Measurements from ENCODE around the gene AP1G2. TPM values are rescaled to one million over a fixed set of nuclear protein-coding genes. Genes with fewer than 3 reads are reported as not detected.

Gene AP1G2, protein sequence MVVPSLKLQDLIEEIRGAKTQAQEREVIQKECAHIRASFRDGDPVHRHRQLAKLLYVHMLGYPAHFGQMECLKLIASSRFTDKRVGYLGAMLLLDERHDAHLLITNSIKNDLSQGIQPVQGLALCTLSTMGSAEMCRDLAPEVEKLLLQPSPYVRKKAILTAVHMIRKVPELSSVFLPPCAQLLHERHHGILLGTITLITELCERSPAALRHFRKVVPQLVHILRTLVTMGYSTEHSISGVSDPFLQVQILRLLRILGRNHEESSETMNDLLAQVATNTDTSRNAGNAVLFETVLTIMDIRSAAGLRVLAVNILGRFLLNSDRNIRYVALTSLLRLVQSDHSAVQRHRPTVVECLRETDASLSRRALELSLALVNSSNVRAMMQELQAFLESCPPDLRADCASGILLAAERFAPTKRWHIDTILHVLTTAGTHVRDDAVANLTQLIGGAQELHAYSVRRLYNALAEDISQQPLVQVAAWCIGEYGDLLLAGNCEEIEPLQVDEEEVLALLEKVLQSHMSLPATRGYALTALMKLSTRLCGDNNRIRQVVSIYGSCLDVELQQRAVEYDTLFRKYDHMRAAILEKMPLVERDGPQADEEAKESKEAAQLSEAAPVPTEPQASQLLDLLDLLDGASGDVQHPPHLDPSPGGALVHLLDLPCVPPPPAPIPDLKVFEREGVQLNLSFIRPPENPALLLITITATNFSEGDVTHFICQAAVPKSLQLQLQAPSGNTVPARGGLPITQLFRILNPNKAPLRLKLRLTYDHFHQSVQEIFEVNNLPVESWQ
- polyA plus RNA-seq (2011; rRNA removed) (8.2 and 10.6 TPM in 2 replicates), polyA minus RNA-seq (2011; rRNA and poly(A)+ RNA removed) (11.0 and 19.9 TPM in 2 replicates)

DNA sequence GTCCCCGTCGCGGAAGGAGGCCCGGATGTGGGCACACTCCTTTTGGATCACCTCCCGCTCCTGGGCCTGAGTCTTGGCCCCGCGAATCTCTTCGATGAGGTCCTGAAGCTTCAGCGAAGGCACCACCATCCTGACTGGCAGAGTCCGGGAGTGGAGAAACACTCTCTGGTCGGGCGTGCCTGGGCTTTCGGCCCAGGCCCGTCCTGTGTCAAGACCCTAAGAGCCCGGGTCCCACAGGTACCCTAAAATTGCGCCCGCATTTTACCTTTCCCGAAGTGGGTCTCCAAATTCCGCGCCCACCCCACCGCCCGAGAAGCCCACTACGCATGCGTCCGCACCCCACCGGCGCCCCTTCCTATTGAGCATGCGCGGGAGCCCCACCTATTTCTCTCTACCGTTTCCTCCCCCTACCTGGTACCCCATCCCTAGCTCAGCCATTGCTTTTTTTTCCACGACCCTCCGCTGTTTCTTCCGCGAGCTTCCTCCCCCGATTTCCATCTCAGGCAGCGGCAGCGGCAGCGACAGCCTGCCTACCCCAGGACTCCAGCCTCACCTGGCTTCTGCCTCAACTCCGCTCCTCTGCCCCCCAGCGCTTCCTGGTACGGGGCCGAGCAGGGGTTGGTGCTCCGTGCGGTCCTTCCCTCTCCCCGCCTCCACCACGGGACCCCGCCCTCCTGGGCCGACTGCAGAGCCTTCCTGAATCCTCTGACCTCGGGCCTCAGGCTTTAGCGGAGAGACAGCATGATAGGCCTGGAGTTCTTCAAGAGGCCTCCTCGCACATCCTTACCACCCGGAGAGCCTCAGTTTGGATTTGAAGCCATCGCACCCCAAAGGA lies at the start of gene AP1G2:
Gene AP1G2 (minus strand): TSS at position 606 of the 835 bp plus-strand sequence. CDS start 477 bp downstream, at position 129.
- ChIA-PET CTCF (interaction anchor here (0.6 to 1.9 kb wide), 7 partner anchors 8 to 343 kb away, joined by 3 to 10 read pairs (median 6); no protein-coding TSS in a partner anchor), POLR2A (interaction anchor here (0.7 kb wide), 1 partner anchor 23 kb away, joined by 3 read pairs; no protein-coding TSS in a partner anchor)
- DNase-seq (ENCODE audit: low read depth, low spot score) = no peak
- peaks cover 22% of the 10 kb centered on the region for H3K27me3 ChIP-seq (ENCODE audit: control insufficient read depth, insufficient read depth, low read length)
- TF ChIP-seq CTCF (IDR thresholded peaks at IDR 0.05; ENCODE audit: low read depth, low read length) = no peak
- no peaks in the 10 kb centered on the region; the same call in 1 of the 2 replicates for H3K9me3 ChIP-seq (ENCODE audit: control insufficient read depth, insufficient read depth, low read length)
- peak within 1 kb of the TSS; percentile 66 for H3K4me3 ChIP-seq (ENCODE audit: low read depth, low read length)
- H3K27ac ChIP-seq (ENCODE audit: low read depth, low read length) = no peak within 1 kb of the TSS

- Histone ChIP-seq H3K4me3 (ENCODE audit: low read depth, low read length) (no peak overlapping the region), H3K27ac (ENCODE audit: low read depth, low read length) (no peak overlapping the region), H3K9me3 (ENCODE audit: control insufficient read depth, insufficient read depth, low read length) (no peaks in the 10 kb centered on the region), H3K27me3 (ENCODE audit: control insufficient read depth, insufficient read depth, low read length) (no peaks in the 10 kb centered on the region)
- POLR2A ChIA-PET = no interaction called here
- CTCF ChIA-PET = interaction anchor here (3.2 kb wide), 1 partner anchor 16 kb away, joined by 23 read pairs; no protein-coding TSS in a partner anchor
- no peak for TF ChIP-seq CTCF (IDR thresholded peaks at IDR 0.05; ENCODE audit: low read depth, low read length)
- no peak for DNase-seq (ENCODE audit: low read depth, low spot score)
Measured at GRCh38 chr14:23615856-23616255, 48.3 kb upstream of the AP1G2 start.

DNA sequence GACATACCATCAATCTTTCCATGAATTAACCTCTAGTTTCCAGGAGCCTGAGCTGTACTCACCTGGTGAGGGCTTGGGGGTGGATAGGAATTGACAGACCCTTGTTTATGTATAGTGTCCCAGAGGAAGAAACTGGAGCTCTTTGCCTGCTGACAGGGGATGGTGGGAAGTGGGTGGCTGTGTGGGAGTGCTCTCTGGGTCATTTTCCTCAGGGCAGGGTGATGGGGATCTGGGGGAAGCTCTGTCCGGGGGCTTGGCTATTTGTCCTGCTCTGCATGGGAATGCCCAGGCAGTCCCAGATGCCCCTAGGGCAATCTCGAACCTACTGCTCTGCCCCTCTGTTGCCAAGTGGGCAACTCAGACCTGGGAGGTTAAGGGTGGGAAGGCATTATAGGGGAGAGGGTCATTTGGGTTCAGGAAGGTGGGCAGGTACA lies 46.8 kb upstream of the AP1G2 start:
- no peak for TF ChIP-seq CTCF (IDR thresholded peaks at IDR 0.05; ENCODE audit: low read depth, low read length)
- POLR2A ChIA-PET = no interaction called here
- no peak for DNase-seq (ENCODE audit: low read depth, low spot score)
- Histone ChIP-seq H3K27ac (ENCODE audit: low read depth, low read length) (no peak overlapping the region), H3K9me3 (ENCODE audit: control insufficient read depth, insufficient read depth, low read length) (no peaks in the 10 kb centered on the region), H3K4me3 (ENCODE audit: low read depth, low read length) (no peak overlapping the region), H3K27me3 (ENCODE audit: control insufficient read depth, insufficient read depth, low read length) (no peaks in the 10 kb centered on the region)
- CTCF ChIA-PET = interaction anchor here (4.6 kb wide), 1 partner anchor 17 kb away, joined by 27 read pairs; no protein-coding TSS in a partner anchor

DNA sequence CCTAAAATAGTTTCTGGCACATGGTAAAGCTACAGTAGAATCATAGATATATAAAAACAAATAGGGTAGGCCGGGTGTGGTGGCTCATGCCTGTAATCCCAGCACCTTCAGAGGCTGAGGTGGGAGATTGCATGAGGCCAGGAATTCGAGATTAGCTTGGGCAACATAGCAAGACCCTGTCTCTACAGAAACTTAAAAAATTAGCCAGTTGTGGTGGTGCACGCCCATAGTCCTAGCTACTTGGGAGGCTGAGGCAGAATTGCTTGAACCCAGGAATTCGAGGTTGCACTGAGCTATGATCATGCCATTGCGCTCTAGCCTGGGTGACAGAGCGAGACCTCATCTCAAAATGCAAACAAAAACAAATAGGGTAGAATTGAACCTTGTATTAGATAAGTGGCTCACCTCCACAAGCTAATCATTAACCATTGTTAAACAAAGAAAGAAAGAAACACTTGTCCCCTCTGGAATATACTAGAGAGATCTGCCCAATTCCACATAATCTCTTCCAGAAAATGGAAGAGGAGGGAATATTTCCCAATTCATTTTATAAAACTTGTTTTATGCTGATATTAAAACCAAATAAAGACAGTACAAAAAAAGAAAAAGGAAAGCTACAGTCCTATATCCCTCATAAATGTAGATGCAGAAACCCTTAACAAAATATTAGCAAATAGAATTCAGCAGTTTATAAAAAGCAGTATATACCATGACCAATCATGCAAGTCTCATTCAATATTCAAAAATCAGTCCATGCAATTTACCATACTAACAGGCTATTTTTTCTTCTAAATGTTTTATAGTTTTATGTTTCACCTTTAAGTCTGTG lies 45.9 kb upstream of the AP1G2 start:
- no peak for TF ChIP-seq CTCF (IDR thresholded peaks at IDR 0.05; ENCODE audit: low read depth, low read length)
- CTCF ChIA-PET = interaction anchor here (1.3 to 4.6 kb wide), 2 partner anchors 18 to 297 kb away, joined by 4 to 27 read pairs; no protein-coding TSS in a partner anchor
- H3K27me3 ChIP-seq (ENCODE audit: control insufficient read depth, insufficient read depth, low read length) = peaks cover 4% of the 10 kb centered on the region
- H3K27ac ChIP-seq (ENCODE audit: low read depth, low read length) = no peak overlapping the region
- DNase-seq (ENCODE audit: low read depth, low spot score) = no peak
- no peak overlapping the region for H3K4me3 ChIP-seq (ENCODE audit: low read depth, low read length)
- POLR2A ChIA-PET = no interaction called here
- no peaks in the 10 kb centered on the region for H3K9me3 ChIP-seq (ENCODE audit: control insufficient read depth, insufficient read depth, low read length)
